Measurements from ENCODE around the gene ENPP3. TPM values are rescaled to one million over a fixed set of nuclear protein-coding genes. Genes with fewer than 3 reads are reported as not detected.

The ENPP3 gene
- total RNA-seq (1 to 10 TPM in 1 of 2 donors, under 1 TPM in 1; 0.26 to 1.7 TPM), polyA plus RNA-seq (1 to 10 TPM in 1 of 2 donors, under 1 TPM in 1; 0.41 to 1.0 TPM)
- long read RNA-seq, donor 1, partial matches to known transcripts: 1 of 1 reads
- long read RNA-seq, donor 1, other reads (novel, unspliced or antisense): 0 of 1 reads
- long read RNA-seq, donor 2, partial matches to known transcripts: 0 of 1 reads
- long read RNA-seq, donor 2, other reads (novel, unspliced or antisense): 1 of 1 reads

GRCh38 chr6:131636880-131637792, at the start of gene ENPP3:
ENPP3 (plus strand) TSS chr6:131637302; CDS start chr6:131637385, 83 bp downstream.
- 36 to 40% methylated on average over 10 of the region's 10 CpGs for WGBS, 2 donors
- intact Hi-C loops (cut with DNase I): no loop called here
- Histone ChIP-seq H3K4me3 (ENCODE audit: low read length in 2 of 2) (no peak within 1 kb of the TSS), H3K27ac (ENCODE audit: low read depth in 1 of 2, low read length in 2 of 2) (no peak within 1 kb of the TSS), H3K36me3 (ENCODE audit: control insufficient read depth in 1 of 2, insufficient read depth in 2 of 2, low read length in 1 of 2) (no peaks in the 10 kb centered on the region), H3K9me3 (ENCODE audit: control insufficient read depth, low read length) (no peaks in the 10 kb centered on the region), H3K4me1 (ENCODE audit: control insufficient read depth in 1 of 2, insufficient read depth in 2 of 2, low read length in 2 of 2) (no peaks in the 10 kb centered on the region), H3K27me3 (ENCODE audit: control insufficient read depth in 1 of 2, insufficient read depth in 2 of 2, low read length in 1 of 2) (no peaks in the 10 kb centered on the region)
- DNase-seq (no peak), ATAC-seq (ENCODE audit: low FRiP score) (no peak)

DNA sequence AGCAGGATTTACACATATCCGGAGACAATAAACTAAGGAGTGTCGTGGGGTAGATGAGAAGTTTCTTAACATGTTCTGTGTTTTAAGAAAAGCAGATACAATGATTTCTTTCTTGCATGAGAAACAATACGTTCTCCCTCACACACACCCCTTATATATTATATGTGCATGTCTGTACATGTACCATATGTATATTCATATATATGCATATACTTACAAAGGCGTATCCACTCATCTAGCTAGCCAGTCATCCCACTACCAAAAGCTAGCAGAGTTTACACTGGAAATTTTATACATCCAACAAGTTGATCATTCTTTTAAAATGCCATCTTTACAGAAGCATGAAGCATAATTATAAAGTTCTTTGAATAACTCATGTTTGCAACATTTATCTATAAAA, 49.2 kb upstream of the ENPP3 start:
- Histone ChIP-seq H3K4me1 (ENCODE audit: control insufficient read depth in 1 of 2, insufficient read depth in 2 of 2, low read length in 2 of 2) (no peaks in the 10 kb centered on the region), H3K9me3 (ENCODE audit: control insufficient read depth, low read length) (no peaks in the 10 kb centered on the region), H3K27me3 (ENCODE audit: control insufficient read depth in 1 of 2, insufficient read depth in 2 of 2, low read length in 1 of 2) (no peaks in the 10 kb centered on the region), H3K4me3 (ENCODE audit: low read length in 2 of 2) (no peak overlapping the region), H3K36me3 (ENCODE audit: control insufficient read depth in 1 of 2, insufficient read depth in 2 of 2, low read length in 1 of 2) (peaks cover 5 to 10% of the 10 kb centered on the region in 2 donors), H3K27ac (ENCODE audit: low read depth in 1 of 2, low read length in 2 of 2) (no peak overlapping the region)
- DNase-seq (no peak), ATAC-seq (ENCODE audit: low FRiP score) (no peak)
- 92 to 93% methylated on average over 4 of the region's 4 CpGs for WGBS, 2 donors
- intact Hi-C loops (cut with DNase I): no loop called here

DNA sequence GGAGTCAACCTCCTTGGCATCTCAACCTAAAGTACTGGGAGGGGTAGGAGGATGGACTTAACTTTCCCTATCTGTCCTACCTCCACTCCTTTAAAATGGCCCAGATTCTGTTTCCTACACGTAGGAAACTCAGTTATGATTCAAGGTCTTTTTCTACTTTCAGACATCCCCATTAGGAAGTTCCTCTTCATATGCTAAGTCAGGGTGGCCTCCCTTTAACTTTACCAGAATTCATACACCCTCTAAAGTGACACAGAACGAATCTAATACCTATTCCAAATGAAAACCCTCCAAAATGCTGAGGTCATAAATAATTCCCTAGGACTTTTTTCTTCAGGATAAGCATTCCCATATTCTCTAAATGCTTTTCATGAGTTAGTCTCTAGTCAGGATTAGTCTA, 48.5 kb upstream of the ENPP3 start:
- intact Hi-C loops (cut with DNase I): no loop called here
- WGBS, 2 donors: 83 to 97% methylated on average over 2 of the region's 2 CpGs
- Histone ChIP-seq H3K4me1 (ENCODE audit: control insufficient read depth in 1 of 2, insufficient read depth in 2 of 2, low read length in 2 of 2) (no peaks in the 10 kb centered on the region), H3K36me3 (ENCODE audit: control insufficient read depth in 1 of 2, insufficient read depth in 2 of 2, low read length in 1 of 2) (peaks cover 7 to 11% of the 10 kb centered on the region in 2 donors), H3K4me3 (ENCODE audit: low read length in 2 of 2) (no peak overlapping the region), H3K9me3 (ENCODE audit: control insufficient read depth, low read length) (no peaks in the 10 kb centered on the region), H3K27me3 (ENCODE audit: control insufficient read depth in 1 of 2, insufficient read depth in 2 of 2, low read length in 1 of 2) (no peaks in the 10 kb centered on the region), H3K27ac (ENCODE audit: low read depth in 1 of 2, low read length in 2 of 2) (no peak overlapping the region)
- DNase-seq (no peak), ATAC-seq (ENCODE audit: low FRiP score) (no peak)

- WGBS, 2 donors: 75 to 79% methylated on average over 2 of the region's 2 CpGs
- no peak for ATAC-seq (ENCODE audit: low FRiP score)
- intact Hi-C loops (cut with DNase I): no loop called here
Observed at GRCh38 chr6:131592935-131593334, 44.2 kb upstream of the ENPP3 start.

DNA sequence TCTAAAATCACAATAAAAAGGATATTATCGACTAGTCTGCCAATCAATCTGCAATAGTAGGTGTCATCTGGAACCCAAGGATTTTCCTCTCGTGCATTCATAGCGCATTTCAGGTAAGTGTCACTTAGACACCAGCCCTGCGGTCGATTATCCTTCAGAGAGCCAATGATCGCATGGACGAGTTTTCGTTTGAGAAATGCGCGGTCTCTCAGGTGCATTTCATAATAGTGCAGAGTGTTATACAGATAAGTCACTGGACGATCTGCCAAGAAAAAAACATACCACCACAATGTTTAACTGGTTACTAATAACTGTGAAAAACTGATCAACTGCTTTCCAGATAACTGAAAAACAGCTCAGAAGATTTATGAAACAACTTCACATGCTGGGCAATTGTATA, 43.0 kb upstream of the ENPP3 start:
- peaks cover 9 to 11% of the 10 kb centered on the region in 2 donors for H3K36me3 ChIP-seq (ENCODE audit: control insufficient read depth in 1 of 2, insufficient read depth in 2 of 2, low read length in 1 of 2)
- no peak overlapping the region for H3K27ac ChIP-seq (ENCODE audit: low read depth in 1 of 2, low read length in 2 of 2)
- no peak overlapping the region for H3K4me3 ChIP-seq (ENCODE audit: low read length in 2 of 2)
- intact Hi-C loops (cut with DNase I): no loop called here
- no peak for DNase-seq
- no peaks in the 10 kb centered on the region for H3K27me3 ChIP-seq (ENCODE audit: control insufficient read depth in 1 of 2, insufficient read depth in 2 of 2, low read length in 1 of 2)
- H3K4me1 ChIP-seq (ENCODE audit: control insufficient read depth in 1 of 2, insufficient read depth in 2 of 2, low read length in 2 of 2): no peaks in the 10 kb centered on the region
- 92 to 93% methylated on average over 11 of the region's 11 CpGs for WGBS, 2 donors
- no peaks in the 10 kb centered on the region for H3K9me3 ChIP-seq (ENCODE audit: control insufficient read depth, low read length)
- no peak for ATAC-seq (ENCODE audit: low FRiP score)

More at GRCh38 chr6:131592935-131593334, 44.2 kb upstream of the ENPP3 start:
- Histone ChIP-seq H3K36me3 (ENCODE audit: control insufficient read depth in 1 of 2, insufficient read depth in 2 of 2, low read length in 1 of 2) (peaks cover 7 to 13% of the 10 kb centered on the region in 2 donors), H3K4me1 (ENCODE audit: control insufficient read depth in 1 of 2, insufficient read depth in 2 of 2, low read length in 2 of 2) (no peaks in the 10 kb centered on the region), H3K4me3 (ENCODE audit: low read length in 2 of 2) (no peak overlapping the region), H3K27ac (ENCODE audit: low read depth in 1 of 2, low read length in 2 of 2) (no peak overlapping the region), H3K9me3 (ENCODE audit: control insufficient read depth, low read length) (no peaks in the 10 kb centered on the region), H3K27me3 (ENCODE audit: control insufficient read depth in 1 of 2, insufficient read depth in 2 of 2, low read length in 1 of 2) (no peaks in the 10 kb centered on the region)
- no peak for DNase-seq

- 91 to 93% methylated on average over 3 of the region's 3 CpGs for WGBS, 2 donors
- no peak overlapping the region for H3K4me3 ChIP-seq (ENCODE audit: low read length in 2 of 2)
- ATAC-seq (ENCODE audit: low FRiP score) (no peak), DNase-seq (no peak)
- no peaks in the 10 kb centered on the region for H3K27me3 ChIP-seq (ENCODE audit: control insufficient read depth in 1 of 2, insufficient read depth in 2 of 2, low read length in 1 of 2)
- H3K27ac ChIP-seq (ENCODE audit: low read depth in 1 of 2, low read length in 2 of 2): no peak overlapping the region
- H3K36me3 ChIP-seq (ENCODE audit: control insufficient read depth in 1 of 2, insufficient read depth in 2 of 2, low read length in 1 of 2): peaks cover 5 to 14% of the 10 kb centered on the region in 2 donors
- intact Hi-C loops (cut with DNase I): no loop called here
- no peaks in the 10 kb centered on the region for H3K9me3 ChIP-seq (ENCODE audit: control insufficient read depth, low read length)
- H3K4me1 ChIP-seq (ENCODE audit: control insufficient read depth in 1 of 2, insufficient read depth in 2 of 2, low read length in 2 of 2): no peaks in the 10 kb centered on the region
Observed at GRCh38 chr6:131597446-131597845, 39.7 kb upstream of the ENPP3 start.

GRCh38 chr6:131600716-131601115, 36.4 kb upstream of the ENPP3 start:
- Histone ChIP-seq H3K27me3 (ENCODE audit: control insufficient read depth in 1 of 2, insufficient read depth in 2 of 2, low read length in 1 of 2) (no peaks in the 10 kb centered on the region), H3K9me3 (ENCODE audit: control insufficient read depth, low read length) (no peaks in the 10 kb centered on the region), H3K4me3 (ENCODE audit: low read length in 2 of 2) (no peak overlapping the region), H3K4me1 (ENCODE audit: control insufficient read depth in 1 of 2, insufficient read depth in 2 of 2, low read length in 2 of 2) (no peaks in the 10 kb centered on the region), H3K27ac (ENCODE audit: low read depth in 1 of 2, low read length in 2 of 2) (no peak overlapping the region), H3K36me3 (ENCODE audit: control insufficient read depth in 1 of 2, insufficient read depth in 2 of 2, low read length in 1 of 2) (peaks cover 4 to 17% of the 10 kb centered on the region in 2 donors)
- ATAC-seq (ENCODE audit: low FRiP score) (no peak), DNase-seq (no peak)
- intact Hi-C loops (cut with DNase I): no loop called here
- WGBS, 2 donors: 71% methylated on average over 4 of the region's 4 CpGs

DNA sequence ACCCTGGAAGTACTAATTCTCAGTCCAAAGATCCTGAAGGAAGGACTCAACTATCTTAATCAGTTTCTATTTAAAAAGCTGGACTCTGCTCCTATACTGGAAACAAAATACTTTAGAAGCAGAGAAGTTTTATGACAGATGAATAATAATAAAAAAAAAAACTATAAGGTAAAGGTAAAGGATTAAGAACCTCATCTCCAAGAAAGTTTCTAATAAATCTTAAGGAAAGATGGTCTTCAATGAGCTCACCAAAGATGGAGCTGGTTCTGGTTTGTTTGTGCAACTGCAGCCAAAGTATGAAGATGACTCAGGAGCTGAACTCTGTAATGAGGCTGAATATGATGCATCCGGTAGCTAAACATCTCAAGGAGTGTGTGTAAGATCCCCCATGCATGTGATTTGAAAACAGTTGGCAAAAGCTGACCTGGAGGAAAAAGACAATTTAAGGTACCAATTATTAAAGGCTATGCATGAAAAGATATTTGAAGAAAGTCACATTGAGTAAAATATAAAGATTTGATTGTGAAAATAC, 34.3 kb upstream of the ENPP3 start:
- H3K36me3 ChIP-seq (ENCODE audit: control insufficient read depth in 1 of 2, insufficient read depth in 2 of 2, low read length in 1 of 2): peaks cover 9 to 14% of the 10 kb centered on the region in 2 donors
- ATAC-seq (ENCODE audit: low FRiP score) (no peak), DNase-seq (no peak)
- no peaks in the 10 kb centered on the region for H3K4me1 ChIP-seq (ENCODE audit: control insufficient read depth in 1 of 2, insufficient read depth in 2 of 2, low read length in 2 of 2)
- WGBS, 2 donors: 58 to 64% methylated on average over 1 of the region's 1 CpG
- no peaks in the 10 kb centered on the region for H3K9me3 ChIP-seq (ENCODE audit: control insufficient read depth, low read length)
- no peaks in the 10 kb centered on the region for H3K27me3 ChIP-seq (ENCODE audit: control insufficient read depth in 1 of 2, insufficient read depth in 2 of 2, low read length in 1 of 2)
- intact Hi-C loops (cut with DNase I): no loop called here
- H3K4me3 ChIP-seq (ENCODE audit: low read length in 2 of 2): no peak overlapping the region
- no peak overlapping the region for H3K27ac ChIP-seq (ENCODE audit: low read depth in 1 of 2, low read length in 2 of 2)
